Caco-2 (cell line): ENCODE results near the gene CHCHD1. TPM values are rescaled to one million over a fixed set of nuclear protein-coding genes. Genes with fewer than 3 reads are reported as not detected.

Experiments used
- BruUV-seq: library from RNA; stranded (reverse); fragments of 400-500 nt; replicated peaks from 2 replicates; lab custom pipeline; 2021; lab: Mats Ljungman, UMichigan
- CTCF ChIA-PET: fragments of 300-600 bp; sonication (Branson Sonifier 250); formaldehyde crosslinking; loops from one replicate; lab custom pipeline; 2022; ENCODE audit warnings: antibody characterized with exemption; lab: Charles Lee
- POLR2A ChIA-PET: fragments of 300-600 bp; sonication (Branson Sonifier 250); formaldehyde crosslinking; loops from one replicate; lab custom pipeline; 2022; ENCODE audit warnings: antibody characterized with exemption; lab: Charles Lee
- DNase-seq, 2 experiments: peaks; one replicate each; pipeline versions ENCODE4 v3.0.0 to v3.0.0-alpha.2; 2020 to 2022
- H3K27me3 ChIP-seq: replicated peaks from 2 replicates; pipeline ENCODE4 v1.6.0; 2011; ENCODE audit warnings: low read length; ENCODE audit not compliant: control insufficient read depth, insufficient read depth
- H3K36me3 ChIP-seq: 2 replicates; pipeline ENCODE4 v1.5.1; 2011; ENCODE audit warnings: low read length; ENCODE audit not compliant: control insufficient read depth, insufficient read depth
- H3K4me1 ChIP-seq: fragments of 250-450 bp; sonication (Bioruptor Pico); 2 replicates; pipeline ENCODE4 v1.5.1; 2020; ENCODE audit warnings: mild to moderate bottlenecking
- H3K4me3 ChIP-seq: 2 replicates; pipeline ENCODE4 v1.5.1; 2011; ENCODE audit warnings: low read depth, mild to moderate bottlenecking, control low read depth, low read length
- H3K9me3 ChIP-seq: fragments of 250-450 bp; sonication (Bioruptor Pico); 2 replicates; pipeline ENCODE4 v1.5.1; 2020; ENCODE audit warnings: mild to moderate bottlenecking, moderate library complexity
- H3K27ac Mint-ChIP-seq: one replicate; pipeline ENCODE4 v1.8.0; 2022; ENCODE audit warnings: mixed read lengths; ENCODE audit not compliant: unreplicated experiment
- H3K27me3 Mint-ChIP-seq: one replicate; pipeline ENCODE4 v1.8.0; 2022; ENCODE audit warnings: mixed read lengths; ENCODE audit not compliant: insufficient read depth, unreplicated experiment
- H3K36me3 Mint-ChIP-seq: one replicate; pipeline ENCODE4 v1.8.0; 2022; ENCODE audit warnings: mild to moderate bottlenecking, mixed read lengths; ENCODE audit not compliant: insufficient read depth, unreplicated experiment
- H3K4me1 Mint-ChIP-seq: one replicate; pipeline ENCODE4 v1.8.0; 2022; ENCODE audit warnings: low read depth, mixed read lengths; ENCODE audit not compliant: unreplicated experiment
- H3K4me3 Mint-ChIP-seq: one replicate; pipeline ENCODE4 v1.8.0; 2022; ENCODE audit warnings: mild to moderate bottlenecking, moderate library complexity, mixed read lengths; ENCODE audit not compliant: unreplicated experiment
- H3K9me3 Mint-ChIP-seq: one replicate; pipeline ENCODE4 v1.8.0; 2022; ENCODE audit warnings: mixed read lengths; ENCODE audit not compliant: unreplicated experiment
- CTCF ChIP-seq, 2 experiments: fragments of 200-600 bp in 1 of 2; IDR thresholded peaks; 1 replicate in 1 of 2; 2 replicates in 1 of 2; pipeline versions ENCODE4 v1.5.1 to v1.8.0; 2011 to 2022; ENCODE audit warnings: antibody characterized with exemption in 1 of 2, control low read depth in 1 of 2, inconsistent platforms in 1 of 2, low read depth in 1 of 2, low read length in 1 of 2, mild to moderate bottlenecking in 1 of 2, moderate library complexity in 1 of 2; ENCODE audit not compliant: insufficient read depth in 1 of 2, severe bottlenecking in 1 of 2, unreplicated experiment in 1 of 2
- intact Hi-C: fragments of 100-400 bp; cut with micrococcal nuclease; formaldehyde crosslinking; loops from one replicate; pipeline ENCODE4 v1.10.0; 2022; ENCODE audit not compliant: unreplicated experiment
- total RNA-seq: library from RNA; stranded (reverse); gene quantifications from 2 replicates; pipeline ENCODE4 v1.2.3, GENCODE V29; 2022

CHCHD1 gene
- total RNA-seq, 1 experiment from 2014 or later: 44.1 TPM

GRCh38 chr10:73798927-73799560 is 17.2 kb downstream of the CHCHD1 start:
- no peaks in the 10 kb centered on the region for H3K9me3 ChIP-seq
- no peaks in the 10 kb centered on the region for H3K27me3 Mint-ChIP-seq
- H3K27me3 ChIP-seq: no peaks in the 10 kb centered on the region
- H3K4me1 ChIP-seq: no peaks in the 10 kb centered on the region
- TF ChIP-seq CTCF (IDR thresholded peaks at IDR 0.05; ENCODE audit: insufficient read depth in 1 of 2, low read depth in 1 of 2, low read length in 1 of 2, severe bottlenecking in 1 of 2, unreplicated experiment in 1 of 2): no peak
- no peaks in the 10 kb centered on the region for H3K4me1 Mint-ChIP-seq
- H3K27ac Mint-ChIP-seq: no peak overlapping the region
- no peak overlapping the region for H3K4me3 ChIP-seq
- H3K9me3 Mint-ChIP-seq: no peaks in the 10 kb centered on the region
- no peak for DNase-seq
- H3K36me3 Mint-ChIP-seq: peaks cover 82% of the 10 kb centered on the region
- intact Hi-C loops: no loop called here
- H3K4me3 Mint-ChIP-seq: no peak overlapping the region
- BruUV-seq: no TSS peak
- POLR2A ChIA-PET: no interaction called here
- CTCF ChIA-PET: no interaction called here
- H3K36me3 ChIP-seq: peaks cover 2% of the 10 kb centered on the region; the same call in 1 of the 2 replicates

- TF ChIP-seq CTCF (IDR thresholded peaks at IDR 0.05; ENCODE audit: insufficient read depth in 1 of 2, low read depth in 1 of 2, low read length in 1 of 2, severe bottlenecking in 1 of 2, unreplicated experiment in 1 of 2): no peak
- no peaks in the 10 kb centered on the region for H3K9me3 Mint-ChIP-seq
- no peaks in the 10 kb centered on the region for H3K4me1 Mint-ChIP-seq
- peaks cover 79% of the 10 kb centered on the region for H3K36me3 Mint-ChIP-seq
- no TSS peak for BruUV-seq
- no peaks in the 10 kb centered on the region for H3K27me3 ChIP-seq
- no peak overlapping the region for H3K27ac Mint-ChIP-seq
- H3K27me3 Mint-ChIP-seq: no peaks in the 10 kb centered on the region
- intact Hi-C loops: no loop called here
- DNase-seq: no peak
- H3K4me1 ChIP-seq: no peaks in the 10 kb centered on the region
- peaks cover 2% of the 10 kb centered on the region for H3K36me3 ChIP-seq
- no peak overlapping the region for H3K4me3 ChIP-seq
- ChIA-PET CTCF (interaction anchor here (1.3 kb wide), 1 partner anchor 15 kb away, joined by 4 read pairs; no protein-coding TSS in a partner anchor), POLR2A (no interaction called here)
- no peak overlapping the region for H3K4me3 Mint-ChIP-seq
- H3K9me3 ChIP-seq: no peaks in the 10 kb centered on the region
These were observed 18.2 kb downstream of the CHCHD1 start for GRCh38 chr10:73799899-73800559.

DNA sequence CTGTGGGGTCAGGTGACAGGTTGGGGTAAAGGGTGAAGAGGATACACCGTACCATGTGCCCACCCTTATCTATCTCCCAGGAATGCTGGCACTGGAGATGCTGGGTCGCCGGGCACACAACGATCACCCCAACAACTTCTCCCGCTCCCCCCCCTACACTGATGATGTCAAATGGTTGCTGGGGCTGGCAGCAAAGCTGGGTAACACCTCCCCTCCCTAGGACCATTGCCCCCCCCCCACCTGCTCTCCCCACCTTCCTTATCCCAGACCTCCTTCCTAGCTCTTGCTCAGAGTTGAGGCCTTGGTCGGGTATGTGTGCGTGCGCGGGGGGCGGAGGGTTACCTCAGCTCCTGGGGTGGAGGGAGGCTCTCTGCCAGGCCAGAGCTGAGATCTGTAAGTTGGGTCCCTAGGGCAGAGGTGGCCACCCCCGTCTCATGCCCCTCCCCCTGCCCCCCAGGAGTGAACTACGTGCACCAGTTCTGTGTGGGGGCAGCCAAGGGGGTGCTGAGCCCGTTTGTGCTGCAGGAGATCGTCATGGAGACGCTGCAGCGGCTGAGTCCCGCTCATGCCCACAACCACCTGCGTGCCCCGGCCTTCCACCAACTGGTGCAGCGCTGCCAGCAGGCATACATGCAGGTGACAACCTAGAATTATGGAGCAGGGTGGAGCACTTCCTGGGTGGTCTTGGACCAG is 18.9 kb downstream of the CHCHD1 start:
- BruUV-seq: no TSS peak
- ChIA-PET CTCF (interaction anchor here (0.6 to 1.3 kb wide), 2 partner anchors 9 to 14 kb away, joined by 4 read pairs; no protein-coding TSS in a partner anchor), POLR2A (no interaction called here)
- no peaks in the 10 kb centered on the region for H3K4me1 ChIP-seq
- H3K9me3 ChIP-seq: no peaks in the 10 kb centered on the region
- H3K27me3 ChIP-seq: no peaks in the 10 kb centered on the region
- H3K4me3 ChIP-seq: no peak overlapping the region
- H3K36me3 ChIP-seq: peaks cover 2% of the 10 kb centered on the region
- no peak overlapping the region for H3K27ac Mint-ChIP-seq
- no peak for TF ChIP-seq CTCF (IDR thresholded peaks at IDR 0.05; ENCODE audit: insufficient read depth in 1 of 2, low read depth in 1 of 2, low read length in 1 of 2, severe bottlenecking in 1 of 2, unreplicated experiment in 1 of 2)
- no peak for DNase-seq
- no peaks in the 10 kb centered on the region for H3K9me3 Mint-ChIP-seq
- H3K36me3 Mint-ChIP-seq: peaks cover 77% of the 10 kb centered on the region
- no peaks in the 10 kb centered on the region for H3K27me3 Mint-ChIP-seq
- H3K4me3 Mint-ChIP-seq: no peak overlapping the region
- H3K4me1 Mint-ChIP-seq: no peaks in the 10 kb centered on the region
- intact Hi-C loops: no loop called here
